HCT116 (cell line): Measurements from ENCODE around the gene PDCD2. TPM values are rescaled to one million over a fixed set of nuclear protein-coding genes. Genes with fewer than 3 reads are reported as not detected.
"Not testable (repeated sequence)": the region's sequence is repeated elsewhere in the genome, so short reads cannot be mapped to it uniquely, and the experiment has no call there.

ENCODE experiments used
- ATAC-seq: fragments of 200-7000 bp; cut with Tn5 transposase; 2 replicates; pipeline ENCODE4 v1.9.1; 2020; ENCODE audit warnings: mild to moderate bottlenecking, moderate library complexity
- BruUV-seq: library from RNA; stranded (reverse); fragments of 400-500 nt; replicated peaks from 2 replicates; lab custom pipeline; 2021; lab: Mats Ljungman, UMichigan
- CTCF ChIA-PET: fragments of 300-600 bp; sonication (Branson Sonifier 250); formaldehyde crosslinking; loops from one replicate; lab custom pipeline; 2021; ENCODE audit warnings: antibody characterized with exemption; lab: Charles Lee
- POLR2A ChIA-PET: fragments of 300-600, 350-600 bp; sonication (Branson Sonifier 250); formaldehyde crosslinking; loops from one replicate; lab custom pipeline; 2021; ENCODE audit warnings: antibody characterized with exemption; lab: Charles Lee
- RAD21 ChIA-PET, 2 experiments: fragments of 300-600 bp; sonication (Branson Sonifier 250); formaldehyde crosslinking; loops; one replicate each; lab custom pipeline; 2023; ENCODE audit warnings: low total read pairs in 2 of 2; ENCODE audit not compliant: uncharacterized antibody in 2 of 2, unreplicated experiment in 2 of 2, low non-redundant PET in 1 of 2; lab: Charles Lee
- DNase-seq: peaks from one replicate; pipeline ENCODE4 v3.0.0-alpha.2; 2010; ENCODE audit warnings: low read depth, low spot score
- H2AFZ ChIP-seq: fragments of 200-600 bp; shearing (Covaris generic), sonication (generic); 2 replicates; pipeline ENCODE4 v1.6.1; 2017; ENCODE audit warnings: low read depth, mixed run types, mixed read lengths, antibody characterized with exemption, low read length; ENCODE audit not compliant: poor library complexity, severe bottlenecking
- H3K27ac ChIP-seq: 2 replicates; pipeline ENCODE4 v1.5.1; 2012; ENCODE audit warnings: low read depth, low read length
- H3K27me3 ChIP-seq: fragments of 200-600 bp; sonication (generic); 2 replicates; pipeline ENCODE4 v1.6.1; 2016; ENCODE audit warnings: mixed run types, low read length, mixed read lengths; ENCODE audit not compliant: insufficient read depth
- H3K36me3 ChIP-seq, 2 experiments: fragments of 200-500 bp in 1 of 2; fragments of 200-600 bp in 1 of 2; sonication (Bioruptor generic) in 1 of 2; sonication (generic) in 1 of 2; 2 replicates each; pipeline versions ENCODE4 v1.5.1 to v1.6.1; 2014 to 2016; ENCODE audit warnings: low read length in 2 of 2, inconsistent platforms in 1 of 2, mixed read lengths in 1 of 2, mixed run types in 1 of 2; ENCODE audit not compliant: insufficient read depth in 2 of 2, control insufficient read depth in 1 of 2
- H3K4me1 ChIP-seq, 2 experiments: fragments of 200-600 bp in 1 of 2; sonication (generic) in 1 of 2; 2 replicates each; pipeline versions ENCODE4 v1.5.1 to v1.6.1; 2012 to 2017; ENCODE audit warnings: low read length in 2 of 2, inconsistent platforms in 1 of 2, mild to moderate bottlenecking in 1 of 2, mixed read lengths in 1 of 2, mixed run types in 1 of 2, moderate library complexity in 1 of 2; ENCODE audit not compliant: insufficient read depth in 2 of 2, control insufficient read depth in 1 of 2
- H3K4me2 ChIP-seq: fragments of 200-600 bp; sonication (generic); 2 replicates; pipeline ENCODE4 v1.6.1; 2017; ENCODE audit warnings: mixed run types, low read length, mixed read lengths
- H3K4me3 ChIP-seq, 2 experiments: fragments of 200-600 bp in 1 of 2; sonication (generic) in 1 of 2; replicated peaks in 1 of 2; 2 replicates each; pipeline ENCODE4 v1.5.1; 2011 to 2016; ENCODE audit warnings: low read length in 2 of 2, control low read depth in 1 of 2, low read depth in 1 of 2, mild to moderate bottlenecking in 1 of 2, mixed read lengths in 1 of 2, mixed run types in 1 of 2
- H3K79me2 ChIP-seq: fragments of 200-600 bp; sonication (generic); 2 replicates; pipeline ENCODE4 v1.6.1; 2017; ENCODE audit warnings: mild to moderate bottlenecking, mixed run types, low read length, moderate library complexity, mixed read lengths; ENCODE audit not compliant: insufficient read depth
- H3K9ac ChIP-seq: fragments of 200-600 bp; sonication (generic); 2 replicates; pipeline ENCODE4 v1.6.1; 2016; ENCODE audit warnings: low read length, mixed read lengths
- H3K9me2 ChIP-seq: fragments of 200-600 bp; sonication (generic), shearing (Covaris generic); 2 replicates; pipeline ENCODE4 v1.6.1; 2017; ENCODE audit warnings: mixed run types, mild to moderate bottlenecking, moderate library complexity; ENCODE audit not compliant: insufficient read depth
- H3K9me3 ChIP-seq, 2 experiments: fragments of 200-500 bp in 1 of 2; fragments of 200-600 bp in 1 of 2; sonication (Bioruptor generic) in 1 of 2; sonication (generic) in 1 of 2; 2 replicates each; pipeline ENCODE4 v1.6.1; 2014 to 2017; ENCODE audit warnings: low read length in 2 of 2, mixed read lengths in 2 of 2, inconsistent platforms in 1 of 2, low read depth in 1 of 2, mild to moderate bottlenecking in 1 of 2, mixed run types in 1 of 2, moderate library complexity in 1 of 2; ENCODE audit not compliant: control insufficient read depth in 1 of 2, insufficient read depth in 1 of 2
- H4K20me1 ChIP-seq: fragments of 200-600 bp; sonication (generic), shearing (Covaris generic); 2 replicates; pipeline ENCODE4 v1.6.1; 2017; ENCODE audit warnings: mixed run types, mild to moderate bottlenecking, moderate library complexity; ENCODE audit not compliant: insufficient read depth
- POLR2AphosphoS5 ChIP-seq: IDR thresholded peaks from 2 replicates; pipeline ENCODE4 v1.6.1; 2011; ENCODE audit warnings: mild to moderate bottlenecking, low read depth, low read length, moderate library complexity
- REST ChIP-seq: IDR thresholded peaks from 2 replicates; pipeline ENCODE4 v1.6.1; 2012; ENCODE audit warnings: low read depth
- intact Hi-C: fragments of 100-400 bp; cut with micrococcal nuclease; formaldehyde crosslinking; loops from 2 replicates; pipeline ENCODE4 v1.10.0; 2022
- total RNA-seq: library from RNA; stranded (reverse); gene quantifications from one replicate; pipeline ENCODE4 v1.2.1, GENCODE V29; 2021; ENCODE audit not compliant: unreplicated experiment

The PDCD2 gene
- total RNA-seq, 1 experiment from 2014 or later: 127 TPM

GRCh38 chr6:170584181-170584953 is at the start of gene PDCD2 (continued):
- no peak for TF ChIP-seq REST
- TF ChIP-seq POLR2AphosphoS5: peak; percentile 94
- TF ChIP-seq, all 23 proteins: peak for 10

GRCh38 chr6:170616020-170616554 is 31.6 kb upstream of the PDCD2 start:
- H3K27me3 ChIP-seq, DNase-seq, H3K9me3 ChIP-seq, H3K4me3 ChIP-seq, POLR2A ChIA-PET, BruUV-seq, H3K79me2 ChIP-seq, H3K27ac ChIP-seq, RAD21 ChIA-PET, CTCF ChIA-PET, H2AFZ ChIP-seq, H3K4me2 ChIP-seq, H4K20me1 ChIP-seq, H3K4me1 ChIP-seq, ATAC-seq, intact Hi-C loops, H3K9me2 ChIP-seq, H3K36me3 ChIP-seq, H3K9ac ChIP-seq: not testable (repeated sequence)

- intact Hi-C loops, H3K9me2 ChIP-seq, RAD21 ChIA-PET, H3K36me3 ChIP-seq, H3K4me3 ChIP-seq, DNase-seq, H3K9me3 ChIP-seq, POLR2A ChIA-PET, CTCF ChIA-PET, H4K20me1 ChIP-seq, H3K27ac ChIP-seq, H3K4me2 ChIP-seq, H3K4me1 ChIP-seq, H3K79me2 ChIP-seq, H3K9ac ChIP-seq, H2AFZ ChIP-seq, H3K27me3 ChIP-seq: not testable (repeated sequence)
- TSS peak; percentile 96 for BruUV-seq
- ATAC-seq: peak; percentile 85
Measured at GRCh38 chr6:170612256-170612804, 27.9 kb upstream of the PDCD2 start.
